ENCODE data around the gene PCIF1. TPM values are rescaled to one million over a fixed set of nuclear protein-coding genes. Genes with fewer than 3 reads are reported as not detected.

Gene PCIF1
- total and polyA plus RNA-seq, 4 donors, result 9.2 to 12.4 (median 11.5) TPM

- DNase-seq (ENCODE audit: low spot score), result no peak
- no peak overlapping the region for H3K4me3 ChIP-seq (ENCODE audit: low read depth in 1 of 3, low read length in 3 of 3)
- TF ChIP-seq ATF3 (IDR thresholded peaks at IDR 0.05) (no peak), NR2F2 (IDR thresholded peaks at IDR 0.05) (no peak), YY1 (IDR thresholded peaks at IDR 0.05) (no peak), RXRA (IDR thresholded peaks at IDR 0.05) (no peak), GABPA (IDR thresholded peaks at IDR 0.05 in 1 of 2, conservative IDR thresholded peaks at IDR 0.05 in 1 of 2) (no peak), MAX (IDR thresholded peaks at IDR 0.05) (no peak), ZBTB33 (IDR thresholded peaks at IDR 0.05) (no peak), CTCF (IDR thresholded peaks at IDR 0.05; ENCODE audit: low read depth, low read length, missing input control) (no peak), FOXA1 (IDR thresholded peaks at IDR 0.05) (no peak), HNF4G (IDR thresholded peaks at IDR 0.05) (no peak), FOXA2 (IDR thresholded peaks at IDR 0.05) (no peak), REST (IDR thresholded peaks at IDR 0.05) (no peak), SP1 (IDR thresholded peaks at IDR 0.05) (no peak), RAD21 (IDR thresholded peaks at IDR 0.05) (no peak), HNF4A (conservative IDR thresholded peaks at IDR 0.05) (no peak)
- H3K36me3 ChIP-seq (ENCODE audit: control insufficient read depth in 4 of 4, insufficient read depth in 3 of 4, low read depth in 1 of 4, low read length in 3 of 4), result peaks cover 16 to 54% (median 24%) of the 10 kb centered on the region in 4 donors
- peaks cover 0 to 7% (median 5%) of the 10 kb centered on the region in 4 donors for H3K4me1 ChIP-seq (ENCODE audit: control insufficient read depth in 4 of 4, insufficient read depth in 4 of 4, low read length in 3 of 4)
- no peaks in the 10 kb centered on the region for H3K9me3 ChIP-seq (ENCODE audit: control insufficient read depth in 4 of 4, low read length in 3 of 4)
- H3K9ac ChIP-seq (ENCODE audit: low read depth in 1 of 2, low read length in 2 of 2), result no peak overlapping the region
- no peak overlapping the region for H3K27ac ChIP-seq (ENCODE audit: low read depth in 1 of 2, low read length in 2 of 2)
- 97% methylated on average over 7 of the region's 7 CpGs for WGBS
- H3K27me3 ChIP-seq (ENCODE audit: control insufficient read depth in 4 of 4, insufficient read depth in 4 of 4, low read length in 3 of 4), result no peaks in the 10 kb centered on the region
These were observed 36.8 kb upstream of the PCIF1 start for GRCh38 chr20:45897692-45898091.

GRCh38 chr20:45898285-45898684 lies 36.2 kb upstream of the PCIF1 start:
- H3K4me3 ChIP-seq (ENCODE audit: low read depth in 1 of 3, low read length in 3 of 3), result no peak overlapping the region
- 92% methylated on average over 12 of the region's 12 CpGs for WGBS
- no peaks in the 10 kb centered on the region for H3K27me3 ChIP-seq (ENCODE audit: control insufficient read depth in 4 of 4, insufficient read depth in 4 of 4, low read length in 3 of 4)
- H3K4me1 ChIP-seq (ENCODE audit: control insufficient read depth in 4 of 4, insufficient read depth in 4 of 4, low read length in 3 of 4), result peaks cover 0 to 1% (median 0%) of the 10 kb centered on the region in 4 donors
- no peak for TF ChIP-seq HNF4G (IDR thresholded peaks at IDR 0.05)
- TF ChIP-seq FOXA1 (IDR thresholded peaks at IDR 0.05), result no peak
- no peak for TF ChIP-seq JUND (IDR thresholded peaks at IDR 0.05)
- TF ChIP-seq SP1 (IDR thresholded peaks at IDR 0.05), result no peak
- TF ChIP-seq REST (IDR thresholded peaks at IDR 0.05), result no peak
- TF ChIP-seq RXRA (IDR thresholded peaks at IDR 0.05), result no peak
- TF ChIP-seq TAF1 (conservative IDR thresholded peaks at IDR 0.05), result no peak
- TF ChIP-seq GABPA (IDR thresholded peaks at IDR 0.05 in 1 of 2, conservative IDR thresholded peaks at IDR 0.05 in 1 of 2), result no peak
- TF ChIP-seq EGR1 (IDR thresholded peaks at IDR 0.05; ENCODE audit: low read depth in 2 of 2), result no peak
- TF ChIP-seq FOXA2 (IDR thresholded peaks at IDR 0.05), result no peak
- TF ChIP-seq ATF3 (IDR thresholded peaks at IDR 0.05), result no peak
- TF ChIP-seq YY1 (IDR thresholded peaks at IDR 0.05), result no peak
- H3K27ac ChIP-seq (ENCODE audit: low read depth in 1 of 2, low read length in 2 of 2), result no peak overlapping the region
- H3K36me3 ChIP-seq (ENCODE audit: control insufficient read depth in 4 of 4, insufficient read depth in 3 of 4, low read depth in 1 of 4, low read length in 3 of 4), result peaks cover 16 to 48% (median 23%) of the 10 kb centered on the region in 4 donors
- H3K9ac ChIP-seq (ENCODE audit: low read depth in 1 of 2, low read length in 2 of 2), result no peak overlapping the region
- H3K9me3 ChIP-seq (ENCODE audit: control insufficient read depth in 4 of 4, low read length in 3 of 4), result no peaks in the 10 kb centered on the region
- no peak for DNase-seq (ENCODE audit: low spot score)
